ENCODE results near the gene MRPL36. TPM values are rescaled to one million over a fixed set of nuclear protein-coding genes. Genes with fewer than 3 reads are reported as not detected.

MRPL36 gene
- total and polyA plus RNA-seq, 8 donors, result 20.7 to 38.4 (median 29.0) TPM

- H3K4me1 ChIP-seq, result no peaks in the 10 kb centered on the region
- intact Hi-C loops (cut with DNase I), result no loop called here
- TF ChIP-seq CTCF (IDR thresholded peaks at IDR 0.05), result no peak
Measured at GRCh38 chr5:1830571-1831228, 31.1 kb upstream of the MRPL36 start.

GRCh38 chr5:1827886-1828397, 28.3 kb upstream of the MRPL36 start:
- Histone ChIP-seq H3K4me1 (no peaks in the 10 kb centered on the region), H3K27me3 (peaks cover 0 to 22% of the 10 kb centered on the region in 2 donors), H3K4me3 (no peak overlapping the region), H3K9me3 (no peaks in the 10 kb centered on the region), H3K27ac (no peak overlapping the region), H3K36me3 (peaks cover 0 to 30% of the 10 kb centered on the region in 2 donors)
- intact Hi-C loops (cut with DNase I), result no loop called here
- peak in 1 of 4 donors; percentile 49 for DNase-seq
- peak; percentile 74 for ATAC-seq
- no peak for TF ChIP-seq CTCF (IDR thresholded peaks at IDR 0.05)

More at GRCh38 chr5:1830571-1831228, 31.1 kb upstream of the MRPL36 start:
- no peak for DNase-seq
- Histone ChIP-seq H3K9me3 (no peaks in the 10 kb centered on the region), H3K36me3 (peaks cover 0 to 8% of the 10 kb centered on the region in 2 donors), H3K4me3 (no peak overlapping the region), H3K27ac (no peak overlapping the region), H3K27me3 (peaks cover 0 to 48% of the 10 kb centered on the region in 2 donors)
- ATAC-seq, result no peak

- H3K9me3 ChIP-seq, result no peaks in the 10 kb centered on the region
- peaks cover 0 to 37% of the 10 kb centered on the region in 2 donors for H3K36me3 ChIP-seq
- no peak for TF ChIP-seq CTCF (IDR thresholded peaks at IDR 0.05)
- intact Hi-C loops (cut with DNase I), result no loop called here
- peaks cover 0 to 15% of the 10 kb centered on the region in 2 donors for H3K27me3 ChIP-seq
- no peak overlapping the region for H3K27ac ChIP-seq
- DNase-seq (peak in 1 of 4 donors; percentile 45), ATAC-seq (no peak)
- no peaks in the 10 kb centered on the region for H3K4me1 ChIP-seq
- no peak overlapping the region for H3K4me3 ChIP-seq
Measured at GRCh38 chr5:1827025-1827885, 27.6 kb upstream of the MRPL36 start.

GRCh38 chr5:1826235-1826980, 26.8 kb upstream of the MRPL36 start:
- TF ChIP-seq CTCF (IDR thresholded peaks at IDR 0.05), result no peak

More at GRCh38 chr5:1826235-1826980, 26.8 kb upstream of the MRPL36 start:
- ATAC-seq (no peak), DNase-seq (peak in 1 of 4 donors; percentile 70)
- H3K27ac ChIP-seq, result no peak overlapping the region
- H3K36me3 ChIP-seq, result peaks cover 0 to 45% of the 10 kb centered on the region in 2 donors
- H3K27me3 ChIP-seq, result peaks cover 0 to 7% of the 10 kb centered on the region in 2 donors
- intact Hi-C loops (cut with DNase I), result no loop called here
- H3K4me3 ChIP-seq, result no peak overlapping the region
- no peaks in the 10 kb centered on the region for H3K4me1 ChIP-seq
- H3K9me3 ChIP-seq, result no peaks in the 10 kb centered on the region
